ENCODE results near the gene PODXL2.

DNA sequence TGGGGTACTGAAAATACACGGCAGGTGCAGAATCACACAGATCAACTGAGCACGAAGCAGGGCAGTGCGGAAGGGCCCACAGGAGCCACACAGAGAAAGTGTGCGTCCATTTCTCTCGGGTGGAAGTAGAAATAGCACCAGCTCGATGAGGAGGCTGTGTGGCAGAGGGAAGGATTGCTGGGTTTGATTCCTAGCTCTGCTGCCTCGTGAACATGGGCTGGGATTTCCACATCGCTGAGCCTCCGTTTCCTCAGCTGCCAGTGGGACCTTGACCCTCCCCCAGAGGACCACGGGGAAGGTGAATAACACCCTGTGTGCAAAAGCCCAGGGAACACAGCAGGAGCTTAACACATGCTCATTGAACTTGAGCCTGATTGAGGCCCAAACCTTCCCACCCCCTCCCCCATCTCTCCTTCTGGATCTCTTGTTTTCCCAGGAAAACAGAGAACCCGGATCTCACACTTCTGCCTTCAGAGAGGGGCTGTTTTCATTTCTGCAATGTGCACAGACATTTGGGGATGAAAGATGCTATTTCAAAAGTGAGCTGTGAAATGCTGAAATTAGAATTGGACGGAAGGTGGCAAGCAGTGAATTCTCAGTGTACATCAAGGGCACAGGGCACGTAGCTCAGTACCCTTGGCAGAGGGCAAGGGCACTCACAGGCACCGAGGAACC lies 82.2 kb downstream of the PODXL2 start:
- TF ChIP-seq SP1 (IDR thresholded peaks at IDR 0.05) (no peak), ZNF384 (IDR thresholded peaks at IDR 0.05) (no peak), FOXM1 (IDR thresholded peaks at IDR 0.05; ENCODE audit: borderline replicate concordance) (no peak), ELF4 (IDR thresholded peaks at IDR 0.05) (no peak), HDGF (IDR thresholded peaks at IDR 0.05; ENCODE audit: borderline replicate concordance) (no peak), LEF1 (IDR thresholded peaks at IDR 0.05; ENCODE audit: borderline replicate concordance) (no peak), FOXA1 (IDR thresholded peaks at IDR 0.05) (no peak), BHLHE40 (IDR thresholded peaks at IDR 0.05; ENCODE audit: borderline replicate concordance) (no peak), CTBP1 (IDR thresholded peaks at IDR 0.05; ENCODE audit: borderline replicate concordance) (no peak), TARDBP (IDR thresholded peaks at IDR 0.05) (no peak), NFRKB (IDR thresholded peaks at IDR 0.05) (no peak)
- TF ChIP-seq, protein P1, sequence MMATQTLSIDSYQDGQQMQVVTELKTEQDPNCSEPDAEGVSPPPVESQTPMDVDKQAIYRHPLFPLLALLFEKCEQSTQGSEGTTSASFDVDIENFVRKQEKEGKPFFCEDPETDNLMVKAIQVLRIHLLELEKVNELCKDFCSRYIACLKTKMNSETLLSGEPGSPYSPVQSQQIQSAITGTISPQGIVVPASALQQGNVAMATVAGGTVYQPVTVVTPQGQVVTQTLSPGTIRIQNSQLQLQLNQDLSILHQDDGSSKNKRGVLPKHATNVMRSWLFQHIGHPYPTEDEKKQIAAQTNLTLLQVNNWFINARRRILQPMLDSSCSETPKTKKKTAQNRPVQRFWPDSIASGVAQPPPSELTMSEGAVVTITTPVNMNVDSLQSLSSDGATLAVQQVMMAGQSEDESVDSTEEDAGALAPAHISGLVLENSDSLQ (IDR thresholded peaks at IDR 0.05) = no peak
